Measurements from ENCODE around the gene KRTAP10-5.
"Not testable (repeated sequence)": the region's sequence is repeated elsewhere in the genome, so short reads cannot be mapped to it uniquely, and the experiment has no call there.

Gene KRTAP10-5

DNA sequence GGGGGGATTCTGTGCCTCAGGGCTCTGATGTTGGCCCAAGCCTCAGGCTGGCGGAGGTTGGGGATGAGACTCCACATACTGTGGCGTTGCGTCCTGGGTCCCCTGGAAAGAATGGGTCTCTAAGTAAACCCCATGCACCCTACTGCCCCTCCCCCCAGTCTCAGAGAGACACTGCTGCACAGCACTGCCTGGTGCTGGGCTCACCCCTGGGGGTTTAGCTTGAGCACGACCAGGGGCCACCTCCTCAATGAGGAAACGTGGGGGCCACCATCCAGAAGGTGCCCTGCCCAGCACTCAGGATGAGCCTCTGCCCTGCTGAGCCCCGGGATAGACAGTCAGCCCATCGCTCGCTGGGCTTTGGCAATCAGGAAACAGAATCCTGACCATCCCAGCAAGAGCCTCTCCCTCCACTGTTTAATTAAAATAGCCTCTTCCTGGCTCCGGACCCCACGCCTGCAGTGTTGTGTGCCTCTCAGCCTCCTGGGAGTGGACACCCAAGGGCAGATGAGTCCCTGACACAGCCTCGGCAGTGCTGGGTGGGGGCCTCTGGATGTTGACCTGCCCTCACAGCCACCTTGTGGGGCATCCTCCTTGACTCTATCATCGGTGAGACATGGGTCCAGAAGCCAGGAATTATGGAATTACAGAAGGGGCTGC lies 10.4 kb downstream of the KRTAP10-5 start:
- DNase-seq = no peak

DNA sequence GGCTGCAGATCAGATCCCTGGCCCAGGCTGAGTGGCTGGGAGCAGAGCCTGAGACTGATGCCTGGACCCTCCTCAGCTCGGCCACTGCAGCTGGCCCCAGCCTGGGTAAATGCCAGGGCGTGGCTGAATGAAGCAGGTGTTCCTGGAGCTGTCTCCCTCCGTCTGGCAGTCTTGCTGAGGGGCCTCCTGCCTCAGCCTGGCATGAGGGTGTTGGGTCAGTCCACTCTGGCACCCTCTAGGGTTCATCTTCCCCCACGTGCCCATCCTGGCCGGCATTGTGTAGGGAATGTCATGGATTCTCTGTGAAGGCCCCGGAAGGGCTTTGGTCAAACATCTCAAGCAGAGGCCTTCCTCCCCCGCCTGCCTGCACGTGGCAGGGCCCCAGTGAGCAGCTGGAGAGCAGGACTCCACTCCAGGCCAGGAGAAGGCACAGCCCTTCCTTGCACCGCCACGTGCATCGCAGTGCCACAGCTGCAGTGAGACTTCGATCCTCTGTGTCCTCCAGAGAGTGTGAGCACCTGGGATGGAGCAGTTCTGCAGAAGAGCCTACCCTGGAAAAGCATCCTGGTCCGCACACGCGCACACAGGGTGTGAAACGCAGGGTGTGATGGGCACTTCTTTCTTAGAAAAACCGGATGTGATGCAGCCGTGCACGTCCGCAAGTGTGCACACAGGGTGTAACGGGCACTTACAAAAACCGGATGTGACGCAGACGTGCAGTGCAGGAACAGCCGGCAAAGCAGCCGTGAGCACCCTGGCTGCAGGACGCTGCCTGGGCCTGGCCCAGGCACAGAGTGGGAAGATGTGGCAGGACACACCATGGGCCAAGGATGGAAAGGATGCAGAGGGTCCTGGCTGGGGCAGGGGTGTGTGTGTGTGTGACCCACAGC lies 11.5 kb downstream of the KRTAP10-5 start:
- DNase-seq = no peak

DNA sequence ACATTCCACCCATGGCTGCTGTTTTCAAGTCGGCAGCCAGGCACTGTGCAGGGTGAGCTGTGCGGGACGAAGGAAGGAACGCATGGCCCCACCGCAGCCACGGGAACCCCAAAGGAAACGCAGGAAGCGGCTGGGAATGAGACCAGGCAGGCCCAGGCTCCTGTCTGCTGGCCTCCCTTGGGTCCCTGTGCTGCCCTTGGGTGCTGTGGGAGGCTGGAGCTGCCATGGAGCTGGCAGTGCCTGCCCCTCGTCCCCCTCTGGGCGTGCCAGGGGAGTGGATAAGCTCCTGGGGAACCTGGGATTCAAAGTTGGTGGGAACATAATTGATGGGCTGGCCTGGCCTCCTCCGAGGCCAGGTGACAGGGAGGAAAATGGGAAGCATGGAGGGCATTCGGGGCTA lies 12.1 kb downstream of the KRTAP10-5 start:
- no peak for DNase-seq

GRCh38 chr21:44567481-44568171 lies 12.8 kb downstream of the KRTAP10-5 start:
- no peak for DNase-seq

GRCh38 chr21:44566403-44566802 lies 14.0 kb downstream of the KRTAP10-5 start:
- no peak for DNase-seq

GRCh38 chr21:44564886-44565598 lies 15.4 kb downstream of the KRTAP10-5 start:
- no peak for DNase-seq

- DNase-seq = no peak
These were observed 16.3 kb downstream of the KRTAP10-5 start for GRCh38 chr21:44564099-44564498.

DNA sequence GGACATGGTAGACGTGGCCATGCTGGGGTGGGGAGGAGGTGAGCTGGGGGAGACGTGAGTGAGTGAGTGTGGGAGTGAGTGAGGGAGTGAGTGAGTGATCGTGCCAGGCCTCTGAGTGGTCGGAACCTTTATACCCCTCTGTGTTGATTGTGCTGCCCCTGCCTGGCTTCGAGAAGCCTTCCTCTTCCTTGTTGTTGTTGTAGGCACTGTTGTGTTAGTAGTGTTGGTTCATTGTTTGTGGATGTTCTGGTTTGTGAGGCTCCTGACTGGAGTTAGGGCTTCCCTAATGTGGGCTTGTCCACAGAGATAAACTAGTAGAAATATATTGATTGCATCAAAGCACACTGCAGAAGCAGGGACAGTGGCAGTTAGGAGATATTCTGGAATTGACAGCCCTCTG lies 21.7 kb downstream of the KRTAP10-5 start, which contains the start of gene KRTAP10-3:
Gene KRTAP10-3 (minus strand): TSS at position 101 of the 400 bp plus-strand sequence. CDS start 80 bp downstream, at position 21.
- no peak for DNase-seq

DNA sequence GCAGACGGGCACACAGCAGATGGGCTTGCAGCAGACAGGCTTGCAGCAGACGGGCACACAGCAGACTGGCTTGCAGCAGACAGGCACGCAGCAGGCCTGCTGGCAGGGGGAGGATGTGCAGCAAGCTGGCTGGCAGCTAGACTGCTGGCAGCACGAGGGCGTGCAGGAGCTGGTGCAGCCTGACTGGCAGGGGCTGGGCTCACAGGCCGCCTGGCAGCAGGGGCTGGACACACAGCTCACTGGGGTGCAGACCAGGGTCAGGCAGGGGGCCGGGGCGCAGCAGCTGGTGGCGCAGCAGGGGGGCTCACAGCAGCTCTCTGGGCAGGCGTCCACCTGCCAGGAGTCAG lies 22.1 kb downstream of the KRTAP10-5 start:
- DNase-seq = not testable (repeated sequence)

- no peak for DNase-seq
These were observed 22.7 kb downstream of the KRTAP10-5 start for GRCh38 chr21:44557491-44558328.

DNA sequence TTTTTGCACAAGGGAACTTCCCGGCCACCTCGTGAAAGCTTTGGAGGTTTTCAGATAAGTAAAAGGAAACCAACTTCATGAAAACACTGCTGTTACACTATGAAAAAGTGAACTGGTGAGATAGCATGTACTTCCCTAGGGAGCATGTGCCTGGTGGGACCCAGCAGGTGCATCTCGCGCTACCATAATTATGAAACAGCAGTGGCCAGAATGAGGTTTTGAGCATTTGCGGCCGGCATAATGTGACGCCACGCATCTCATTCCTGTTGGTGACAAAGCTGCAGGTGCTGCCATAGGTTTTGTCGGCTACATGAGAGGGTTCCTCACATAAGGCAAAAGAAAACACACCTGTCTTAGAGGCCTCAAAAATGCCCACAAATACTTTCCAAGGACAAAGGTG lies 23.5 kb downstream of the KRTAP10-5 start:
- peak; percentile 22 for DNase-seq

DNA sequence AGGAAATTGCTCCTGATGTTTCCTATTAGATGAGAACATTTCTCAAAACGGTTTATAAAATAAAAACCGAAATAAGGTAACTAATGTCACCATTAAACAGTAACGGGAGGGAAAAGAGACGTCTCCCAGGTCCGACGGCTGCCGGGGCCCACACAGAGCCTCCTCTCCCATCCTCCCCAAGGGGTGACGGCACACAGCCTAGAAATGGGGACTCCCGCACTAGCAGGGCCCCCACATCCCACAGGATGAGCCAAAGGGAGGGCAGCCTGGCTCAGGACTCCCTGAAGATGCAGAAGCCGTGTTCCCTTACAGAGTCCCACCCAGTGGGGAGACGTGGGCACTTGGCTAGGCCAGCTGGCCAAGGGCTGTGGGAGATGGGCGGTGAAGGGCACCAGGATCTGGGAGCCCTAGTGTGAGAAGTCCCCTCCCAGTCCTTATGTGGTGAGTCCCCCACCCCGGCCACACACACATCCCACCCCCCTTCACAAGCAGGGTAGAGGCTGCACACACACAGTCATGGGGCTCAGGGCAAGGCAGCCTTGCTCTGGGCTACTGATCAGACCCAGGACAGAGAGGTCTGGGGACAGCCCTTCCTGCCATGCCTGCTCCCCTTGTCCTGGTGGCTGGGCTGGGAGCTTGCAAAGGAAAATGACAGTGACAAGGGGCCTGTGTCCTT lies 25.1 kb downstream of the KRTAP10-5 start:
- DNase-seq = no peak

DNA sequence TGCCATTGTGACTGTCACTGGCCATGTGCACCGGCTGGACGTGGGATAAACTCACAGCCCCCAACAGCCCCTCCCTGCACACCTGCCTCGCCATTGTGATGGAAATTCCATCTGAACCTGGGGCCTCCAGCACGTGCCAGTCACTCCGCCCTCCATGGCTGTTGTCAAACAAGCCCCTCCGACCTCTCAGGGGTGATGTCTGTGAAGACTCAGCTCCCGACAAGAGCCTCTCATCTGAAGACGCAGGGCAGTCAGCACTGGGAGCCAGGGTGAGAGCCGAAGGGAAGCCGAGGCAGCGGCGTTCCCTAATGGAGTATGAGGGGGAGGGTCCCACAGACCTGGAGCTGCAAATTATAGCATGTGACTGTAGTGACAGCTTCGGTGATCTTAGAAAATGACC lies 27.7 kb downstream of the KRTAP10-5 start:
- no peak for DNase-seq

DNA sequence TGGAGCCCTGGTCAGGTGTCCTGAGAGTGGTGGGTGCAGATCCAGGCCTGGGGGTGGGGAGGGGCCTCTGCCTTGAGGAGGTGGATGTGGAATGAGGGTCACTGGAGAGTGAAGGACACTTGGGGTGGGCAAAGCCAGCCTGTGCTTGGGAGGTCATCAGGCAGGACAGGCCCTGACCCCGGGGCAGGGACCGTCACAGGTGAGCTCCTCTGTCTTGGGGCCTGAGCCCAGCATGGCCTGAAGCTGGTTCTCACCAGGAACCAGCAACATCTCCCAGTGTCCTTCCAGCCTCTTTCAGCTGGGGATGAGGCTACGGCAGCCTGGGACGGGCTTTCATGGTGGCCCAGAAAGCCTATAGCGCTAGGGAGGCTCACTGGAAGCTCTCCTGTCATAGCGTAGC lies 28.3 kb downstream of the KRTAP10-5 start:
- DNase-seq = no peak

- no peak for DNase-seq
These were observed 29.0 kb downstream of the KRTAP10-5 start, which contains the start of gene KRTAP10-2 for GRCh38 chr21:44551340-44551961. Gene KRTAP10-2, minus strand, starts transcription at chr21:44551505. Its CDS starts 47 bp downstream, at chr21:44551458.

DNA sequence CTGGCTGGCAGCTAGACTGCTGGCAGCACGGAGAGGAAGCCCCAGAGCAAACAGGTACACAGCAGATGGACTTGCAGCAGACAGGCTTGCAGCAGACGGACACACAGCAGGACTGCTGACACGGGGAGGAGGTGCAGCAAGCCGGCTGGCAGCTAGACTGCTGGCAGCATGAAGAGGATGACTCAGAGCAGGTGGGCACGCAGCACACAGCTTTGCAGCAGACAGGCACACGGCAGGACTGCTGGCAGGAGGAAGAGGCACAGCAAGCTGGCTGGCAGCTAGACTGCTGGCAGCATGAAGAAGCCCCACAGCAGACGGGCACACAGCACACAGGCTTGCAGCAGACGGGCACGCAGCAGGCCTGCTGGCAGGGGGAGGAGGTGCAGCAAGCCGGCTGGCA lies 29.6 kb downstream of the KRTAP10-5 start:
- DNase-seq = no peak

GRCh38 chr21:44550285-44550684 lies 30.1 kb downstream of the KRTAP10-5 start:
- not testable (repeated sequence) for DNase-seq

- DNase-seq = no peak
These were observed 30.7 kb downstream of the KRTAP10-5 start for GRCh38 chr21:44549525-44550211.

- DNase-seq = no peak
These were observed 31.5 kb downstream of the KRTAP10-5 start for GRCh38 chr21:44548922-44549321.

- DNase-seq = no peak
These were observed 32.0 kb downstream of the KRTAP10-5 start for GRCh38 chr21:44548381-44548780.
